22Rv1 (cell line): ENCODE data around the gene CXCR5.
"Not testable (repeated sequence)": the region's sequence is repeated elsewhere in the genome, so short reads cannot be mapped to it uniquely, and the experiment has no call there.

Experiments
- H3K27ac ChIP-seq: fragments of 450-650 bp; 2 replicates; pipeline ENCODE4 v1.5.1; 2017
- ZFX ChIP-seq: fragments of 450-650 bp; IDR thresholded peaks from 2 replicates; pipeline ENCODE4 v1.6.1; 2017; ENCODE audit warnings: antibody characterized with exemption, borderline replicate concordance
- TF ChIP-seq, protein P1 (sequence below): fragments of 450-650 bp; IDR thresholded peaks from 2 replicates; pipeline ENCODE4 v1.5.1; 2017; ENCODE audit warnings: mild to moderate bottlenecking

Gene CXCR5, protein sequence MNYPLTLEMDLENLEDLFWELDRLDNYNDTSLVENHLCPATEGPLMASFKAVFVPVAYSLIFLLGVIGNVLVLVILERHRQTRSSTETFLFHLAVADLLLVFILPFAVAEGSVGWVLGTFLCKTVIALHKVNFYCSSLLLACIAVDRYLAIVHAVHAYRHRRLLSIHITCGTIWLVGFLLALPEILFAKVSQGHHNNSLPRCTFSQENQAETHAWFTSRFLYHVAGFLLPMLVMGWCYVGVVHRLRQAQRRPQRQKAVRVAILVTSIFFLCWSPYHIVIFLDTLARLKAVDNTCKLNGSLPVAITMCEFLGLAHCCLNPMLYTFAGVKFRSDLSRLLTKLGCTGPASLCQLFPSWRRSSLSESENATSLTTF

DNA sequence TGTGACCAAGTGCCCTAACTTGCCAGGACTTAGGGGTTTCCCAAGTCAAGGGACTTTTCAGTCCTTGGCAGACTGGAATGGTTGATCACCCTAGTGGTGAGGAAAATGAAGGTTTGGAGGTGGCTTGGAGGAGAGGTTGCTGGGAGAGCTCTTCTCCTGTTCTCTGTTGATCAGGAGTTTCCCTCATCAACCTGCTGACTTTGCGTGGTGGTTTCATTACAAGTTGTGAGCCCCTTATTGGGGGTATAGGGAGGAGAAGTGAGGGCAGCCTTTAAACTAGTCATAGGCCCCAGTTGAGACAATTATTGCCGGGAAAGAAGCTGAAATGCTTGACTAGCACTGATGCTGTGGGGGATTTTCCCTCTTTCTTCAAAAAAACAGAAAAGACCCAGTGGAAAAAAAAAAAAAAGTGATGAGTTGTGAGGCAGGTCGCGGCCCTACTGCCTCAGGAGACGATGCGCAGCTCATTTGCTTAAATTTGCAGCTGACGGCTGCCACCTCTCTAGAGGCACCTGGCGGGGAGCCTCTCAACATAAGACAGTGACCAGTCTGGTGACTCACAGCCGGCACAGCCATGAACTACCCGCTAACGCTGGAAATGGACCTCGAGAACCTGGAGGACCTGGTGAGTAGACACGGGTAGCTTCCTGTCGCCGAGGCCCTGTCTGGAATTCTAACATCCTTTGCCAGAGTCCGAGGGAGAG is at the start of gene CXCR5:
Gene CXCR5 (plus strand): TSS at position 525 of the 704 bp plus-strand sequence. CDS start 50 bp downstream, at position 575.
- H3K27ac ChIP-seq, result no peak within 1 kb of the TSS

DNA sequence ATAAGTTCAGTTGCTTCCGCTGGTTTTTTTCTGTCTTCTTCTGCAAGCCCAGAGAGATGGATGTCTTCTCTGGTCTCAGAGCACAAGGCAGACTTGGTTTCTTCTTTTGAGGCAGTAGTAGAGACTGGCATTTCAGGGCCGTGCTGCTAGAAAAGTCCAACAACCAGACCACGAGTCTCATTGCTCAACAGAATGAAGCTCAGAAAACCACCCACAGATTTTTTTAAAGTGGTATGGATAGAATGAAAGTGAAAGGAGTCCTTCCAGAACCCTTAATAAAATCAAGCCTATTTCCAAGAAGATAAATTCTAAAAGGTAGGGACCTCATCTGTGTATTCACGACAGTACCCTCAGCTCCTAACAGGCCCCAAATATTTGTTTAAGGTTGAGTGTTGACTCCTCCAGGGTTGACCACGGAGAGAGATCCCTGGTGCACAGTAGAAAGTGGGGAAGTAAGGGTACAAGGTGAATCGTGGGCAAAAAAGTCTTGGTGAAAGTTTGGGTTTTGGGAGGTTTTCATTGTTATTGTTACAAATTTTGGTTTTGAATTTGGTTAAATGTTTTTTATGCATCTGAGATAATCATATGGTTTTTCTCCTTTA is 49.2 kb upstream of the CXCR5 start:
- TF ChIP-seq, protein P1, sequence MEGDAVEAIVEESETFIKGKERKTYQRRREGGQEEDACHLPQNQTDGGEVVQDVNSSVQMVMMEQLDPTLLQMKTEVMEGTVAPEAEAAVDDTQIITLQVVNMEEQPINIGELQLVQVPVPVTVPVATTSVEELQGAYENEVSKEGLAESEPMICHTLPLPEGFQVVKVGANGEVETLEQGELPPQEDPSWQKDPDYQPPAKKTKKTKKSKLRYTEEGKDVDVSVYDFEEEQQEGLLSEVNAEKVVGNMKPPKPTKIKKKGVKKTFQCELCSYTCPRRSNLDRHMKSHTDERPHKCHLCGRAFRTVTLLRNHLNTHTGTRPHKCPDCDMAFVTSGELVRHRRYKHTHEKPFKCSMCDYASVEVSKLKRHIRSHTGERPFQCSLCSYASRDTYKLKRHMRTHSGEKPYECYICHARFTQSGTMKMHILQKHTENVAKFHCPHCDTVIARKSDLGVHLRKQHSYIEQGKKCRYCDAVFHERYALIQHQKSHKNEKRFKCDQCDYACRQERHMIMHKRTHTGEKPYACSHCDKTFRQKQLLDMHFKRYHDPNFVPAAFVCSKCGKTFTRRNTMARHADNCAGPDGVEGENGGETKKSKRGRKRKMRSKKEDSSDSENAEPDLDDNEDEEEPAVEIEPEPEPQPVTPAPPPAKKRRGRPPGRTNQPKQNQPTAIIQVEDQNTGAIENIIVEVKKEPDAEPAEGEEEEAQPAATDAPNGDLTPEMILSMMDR, result no peak
- TF ChIP-seq ZFX, result no peak
- no peak overlapping the region for H3K27ac ChIP-seq

More for the DNA sequence above, at the start of gene CXCR5:
- TF ChIP-seq ZFX, result no peak
- TF ChIP-seq, protein P1, result no peak

GRCh38 chr11:118837868-118838267 is 45.8 kb upstream of the CXCR5 start:
- TF ChIP-seq, protein P1, result no peak
- H3K27ac ChIP-seq, result no peak overlapping the region

- no peak overlapping the region for H3K27ac ChIP-seq
- no peak for TF ChIP-seq ZFX
- TF ChIP-seq, protein P1, result no peak
These were observed 44.7 kb upstream of the CXCR5 start for GRCh38 chr11:118838905-118839553.

DNA sequence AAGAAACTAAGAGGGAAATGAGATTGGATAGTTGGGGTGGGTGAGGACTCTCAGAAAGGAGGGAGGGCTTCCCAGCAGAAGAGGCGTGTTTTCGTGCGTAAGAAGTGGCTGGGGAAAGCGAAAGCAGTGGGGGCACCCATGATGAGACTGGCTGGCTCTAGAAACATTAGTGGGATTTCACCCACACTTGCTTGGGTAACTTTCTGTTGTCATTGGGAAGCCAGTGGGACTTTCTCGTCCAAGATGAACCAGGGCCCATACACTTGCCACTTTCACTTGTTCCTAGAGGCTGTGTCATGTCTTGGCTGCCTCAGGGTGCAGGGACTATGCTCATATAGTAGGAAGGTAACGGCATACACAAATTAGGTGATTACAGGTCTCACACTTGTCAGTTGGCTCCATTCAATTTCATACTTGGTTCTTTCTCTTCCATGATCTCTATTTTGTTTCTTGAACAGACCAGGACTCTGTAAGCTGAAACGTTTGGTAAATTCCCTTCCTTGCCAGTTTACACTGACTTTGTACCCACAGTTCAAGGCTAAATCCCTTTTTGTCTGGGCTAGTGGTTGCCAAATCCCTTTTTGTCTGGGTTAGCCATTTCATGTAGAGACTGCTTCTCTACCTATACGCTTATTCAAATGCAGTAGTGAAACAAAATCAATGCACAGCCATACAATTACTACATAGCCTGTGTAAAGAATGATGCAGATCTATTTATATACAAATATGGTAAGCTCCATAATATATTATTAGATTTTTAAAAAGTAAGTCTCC is 42.0 kb upstream of the CXCR5 start:
- TF ChIP-seq ZFX, result no peak
- TF ChIP-seq, protein P1, result no peak
- H3K27ac ChIP-seq, result no peak overlapping the region

DNA sequence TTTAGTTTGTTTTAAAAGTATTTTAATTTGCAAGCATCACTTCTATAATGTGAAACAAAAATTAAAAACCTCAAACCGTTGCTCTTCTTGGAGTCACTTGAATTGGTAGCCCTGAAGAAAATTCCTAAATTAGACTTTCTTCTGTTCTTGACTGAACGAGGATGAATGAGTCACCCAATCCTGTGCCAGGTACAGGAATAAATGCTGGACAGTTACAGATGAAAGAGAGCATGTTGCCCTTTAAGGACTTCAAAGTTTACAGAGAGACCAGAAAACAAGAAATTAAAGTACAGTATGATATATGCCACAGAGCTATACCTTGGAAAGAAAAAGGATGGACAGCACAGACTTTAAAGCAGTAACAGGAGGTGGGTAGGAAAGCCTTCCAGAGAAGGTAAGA is 41.3 kb upstream of the CXCR5 start:
- no peak overlapping the region for H3K27ac ChIP-seq
- TF ChIP-seq, protein P1, result no peak
- no peak for TF ChIP-seq ZFX

DNA sequence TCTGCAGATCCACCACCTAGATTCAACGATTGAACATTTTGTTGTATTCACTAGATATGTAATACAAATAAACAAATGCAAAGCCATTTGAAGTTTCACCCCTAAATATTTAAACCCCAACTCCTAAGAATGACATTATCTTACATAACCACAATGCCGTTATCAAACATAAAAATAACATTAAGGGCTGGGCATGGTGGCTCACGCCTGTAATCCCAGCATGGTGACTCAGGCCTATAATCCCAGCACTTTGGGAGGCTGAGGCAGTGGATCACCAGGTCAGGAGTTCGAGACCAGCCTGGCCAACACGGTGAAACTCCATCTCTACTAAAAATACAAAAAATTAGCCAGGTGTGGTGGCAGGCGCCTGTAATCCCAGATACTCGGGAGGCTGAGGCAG is 40.8 kb upstream of the CXCR5 start:
- H3K27ac ChIP-seq, result not testable (repeated sequence)
